Measurements from ENCODE around the gene MAPK11.

Gene MAPK11

DNA sequence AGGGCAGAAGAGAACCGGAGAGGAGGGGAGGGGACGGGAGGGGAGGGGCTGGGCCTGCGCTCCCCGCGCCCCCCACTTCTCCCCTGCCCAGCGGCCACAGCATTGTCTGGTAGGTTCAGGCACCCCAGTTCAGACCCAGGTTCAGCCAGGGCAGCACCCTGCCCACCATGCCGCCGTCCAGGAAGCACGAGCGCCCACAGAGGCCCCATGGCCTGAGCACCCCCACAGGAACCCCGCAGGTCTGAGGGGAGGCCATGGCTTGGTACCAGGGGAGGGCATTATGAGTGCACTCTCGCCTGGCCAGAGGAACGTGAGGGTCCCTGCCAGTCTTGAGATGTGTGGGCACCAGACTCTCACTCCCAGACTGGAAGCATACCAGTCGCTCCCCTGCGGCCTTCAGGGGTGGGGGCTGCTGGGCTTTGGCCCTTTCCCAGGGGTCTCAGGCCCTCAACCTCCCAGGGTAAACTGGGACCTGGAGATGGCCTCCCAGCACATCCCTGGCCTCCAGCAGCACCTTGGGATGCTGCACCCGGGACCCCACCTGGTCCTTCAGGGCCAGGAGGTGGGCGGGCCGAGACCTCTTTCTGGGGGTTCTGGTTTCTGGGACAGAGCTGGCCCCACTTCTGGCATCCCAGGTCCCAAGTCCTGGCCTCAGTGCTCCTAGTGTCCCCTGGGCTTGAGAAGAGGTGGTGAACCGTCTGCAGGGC, 37.9 kb upstream of the MAPK11 start:
- no peak for DNase-seq

DNA sequence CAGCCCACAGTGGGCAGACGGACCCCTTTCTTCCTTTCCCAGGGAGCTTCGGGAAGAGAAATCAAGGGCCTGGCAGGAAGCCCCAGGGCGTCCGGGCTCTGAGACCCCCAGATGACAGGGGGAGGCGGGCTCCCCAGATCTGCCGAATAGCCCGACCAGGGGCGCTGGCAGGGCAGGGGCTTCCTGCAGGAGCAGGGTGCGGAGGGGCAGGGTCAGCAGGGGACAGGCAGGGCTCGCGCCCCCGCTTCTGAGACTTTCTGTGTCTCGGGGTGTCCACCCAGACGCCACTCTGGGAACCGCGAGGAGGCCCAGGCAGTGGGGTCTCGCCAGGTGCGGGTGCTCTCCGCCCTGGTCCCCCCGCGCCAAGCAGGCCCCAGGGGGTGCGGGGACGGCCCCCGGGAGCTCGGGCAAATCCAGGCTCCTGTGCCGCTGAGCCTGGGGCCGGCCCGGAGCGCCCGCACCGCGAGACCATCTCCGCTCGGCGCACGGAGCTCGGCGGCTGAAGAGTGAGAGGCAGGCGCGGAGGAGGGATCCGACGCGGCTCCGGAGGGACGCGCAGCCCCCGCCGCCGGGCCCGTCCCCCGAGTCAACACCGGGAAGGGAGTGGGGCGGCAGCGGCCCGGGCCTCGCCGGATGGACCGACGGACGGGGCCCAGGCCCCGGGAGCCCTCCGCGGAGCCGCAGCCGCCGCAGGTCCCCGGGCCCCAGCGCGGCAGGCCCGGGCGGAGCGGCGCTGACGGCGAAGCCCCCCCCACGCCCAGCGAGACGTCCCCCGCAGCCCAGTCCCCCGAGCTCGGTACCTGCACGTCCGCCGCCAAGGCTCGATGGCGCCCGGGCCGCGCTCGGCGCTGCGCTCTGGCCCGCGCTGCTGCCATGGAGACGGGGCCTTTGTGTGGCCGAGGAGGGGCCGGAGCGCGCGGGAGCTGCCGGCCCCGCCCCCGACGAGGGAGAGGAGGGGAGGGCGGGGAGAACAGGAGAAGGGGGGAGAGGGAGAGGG, 36.9 kb upstream of the MAPK11 start, which contains the start of gene PLXNB2:
Gene PLXNB2 (minus strand): TSS at position 894 of the 997 bp plus-strand sequence. CDS start 17,062 bp downstream, outside the sequence.
- DNase-seq = peak; percentile 80

DNA sequence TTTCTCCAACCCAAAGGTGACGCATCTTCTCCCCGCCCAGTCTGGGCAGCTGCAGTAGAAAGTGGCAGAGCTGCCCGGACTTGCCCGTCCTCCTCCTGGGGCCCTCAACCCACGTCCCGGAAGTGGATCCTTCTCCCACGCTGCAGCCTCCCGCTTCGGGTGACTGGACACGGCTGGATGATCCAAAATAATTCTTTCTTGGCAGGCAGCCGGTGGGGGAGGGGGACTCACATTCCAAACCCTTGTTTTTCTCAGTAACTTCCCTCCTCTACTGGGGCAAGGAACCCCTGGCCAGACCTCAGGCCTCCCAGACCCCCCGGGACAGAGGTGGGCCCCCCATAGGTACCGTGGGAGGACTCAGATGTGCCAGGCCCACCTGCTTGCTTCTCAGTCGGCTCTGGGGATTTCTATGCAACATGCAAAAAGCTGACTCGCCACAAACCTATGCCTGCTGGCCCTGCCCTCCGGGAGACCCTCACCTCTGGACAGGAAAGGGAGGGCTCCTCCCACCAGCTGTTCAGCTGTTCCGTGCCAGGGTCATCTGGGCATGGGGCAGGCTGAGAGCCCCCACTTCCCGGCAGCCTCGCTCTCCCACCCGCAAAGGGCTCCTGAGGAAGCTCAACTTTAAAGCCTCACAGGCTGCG, 35.9 kb upstream of the MAPK11 start:
- peak; percentile 98 for DNase-seq

DNA sequence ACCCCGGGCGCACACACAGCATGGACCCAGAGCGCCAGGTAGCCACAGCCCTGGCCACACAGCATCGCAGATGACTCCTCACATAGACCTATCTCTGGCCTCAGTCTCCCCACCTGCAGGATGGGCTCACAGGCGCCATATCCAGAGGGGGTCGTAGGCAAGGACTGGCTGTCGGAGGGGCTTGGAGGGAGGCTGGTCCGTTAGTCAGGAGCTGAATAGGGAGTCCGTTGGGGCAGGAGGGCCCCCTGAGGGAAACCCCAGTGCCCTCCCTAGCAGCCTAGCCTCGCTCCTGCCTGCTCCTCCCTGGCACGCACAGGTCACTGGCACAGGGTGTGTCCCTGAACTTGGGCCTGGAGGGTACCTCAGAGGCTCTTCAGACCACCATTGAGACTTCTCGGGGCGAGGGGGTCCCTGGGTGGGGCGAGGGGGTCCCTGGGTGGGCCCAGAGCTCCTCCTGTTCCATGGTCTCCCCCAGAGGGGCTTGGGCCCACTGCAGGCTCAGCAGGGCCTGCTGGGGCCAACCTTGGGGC, 35.3 kb upstream of the MAPK11 start:
- no peak for DNase-seq

DNA sequence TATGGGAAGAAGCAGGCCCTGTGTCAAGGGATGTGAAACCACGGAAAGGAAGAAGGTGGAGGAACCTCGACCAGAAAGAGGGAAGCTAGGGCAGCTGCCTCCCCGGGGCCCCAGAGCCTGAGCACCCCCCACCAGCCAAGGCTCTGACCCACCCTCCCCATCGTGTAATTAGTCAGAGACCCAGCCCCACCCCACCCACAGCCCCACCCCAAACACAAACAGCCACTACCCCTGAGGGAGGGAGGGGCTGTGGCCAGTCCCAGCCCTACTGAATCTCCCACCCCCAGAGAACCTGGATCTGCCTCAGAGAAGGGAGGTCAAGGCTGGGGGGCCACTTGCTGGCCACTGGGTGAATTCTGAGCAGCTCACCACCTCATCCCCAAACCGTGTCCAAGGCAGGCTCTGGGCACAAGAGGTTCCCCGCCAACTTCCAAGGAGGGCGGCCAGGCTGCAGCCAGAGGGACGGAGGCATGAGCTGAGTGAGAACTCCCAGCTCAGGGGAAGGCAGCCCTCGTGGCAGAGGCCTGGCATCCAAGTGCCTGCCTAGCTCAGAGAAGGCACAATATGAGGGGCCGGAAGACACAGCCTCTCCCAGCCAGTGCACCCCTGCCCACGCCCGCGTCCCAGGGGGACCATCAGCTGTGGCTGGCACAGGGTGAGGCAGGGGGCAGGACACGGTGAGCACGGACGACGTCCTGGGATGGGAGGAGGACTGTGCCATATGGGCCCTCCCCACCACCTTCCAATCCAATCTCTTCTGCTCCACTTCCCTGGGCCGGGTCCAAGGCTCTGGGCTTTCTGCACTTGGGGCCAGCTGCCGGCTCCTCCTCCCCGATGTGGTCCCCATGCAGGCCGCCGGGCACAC, 34.6 kb upstream of the MAPK11 start:
- DNase-seq = peak; percentile 42

DNA sequence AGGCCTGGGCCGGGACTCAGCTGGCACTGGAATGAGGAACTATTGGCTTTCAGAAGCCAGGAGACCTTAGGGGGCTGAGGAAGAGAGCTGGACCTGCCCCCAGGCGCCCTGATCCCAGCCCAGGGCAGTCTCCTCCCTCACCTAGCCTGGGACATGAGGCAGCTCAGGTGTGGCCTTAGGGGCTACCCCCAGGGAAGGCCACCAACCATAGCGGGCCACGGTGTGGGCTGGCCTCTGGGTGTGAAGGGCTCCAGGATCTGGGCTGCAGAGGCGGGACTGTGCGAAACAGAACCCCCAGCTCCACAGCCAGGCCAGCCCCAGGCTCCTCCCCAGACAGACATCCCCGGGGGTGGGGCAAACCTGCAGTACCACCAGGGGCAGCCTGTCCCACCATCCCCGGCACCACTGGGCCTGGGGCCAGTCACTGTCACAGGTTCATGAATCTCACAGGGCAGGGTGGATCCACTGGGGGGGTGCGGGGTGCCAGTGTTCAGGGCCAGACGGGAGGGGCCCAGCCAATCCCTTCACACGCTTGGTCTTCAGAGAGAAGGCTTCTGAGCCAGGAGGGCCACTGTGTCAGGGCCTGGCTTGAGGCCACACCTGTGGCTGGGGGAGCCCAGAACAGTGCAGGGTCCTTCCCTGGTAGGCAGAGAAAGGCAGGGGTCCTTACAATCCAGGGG, 33.8 kb upstream of the MAPK11 start:
- DNase-seq = no peak

DNA sequence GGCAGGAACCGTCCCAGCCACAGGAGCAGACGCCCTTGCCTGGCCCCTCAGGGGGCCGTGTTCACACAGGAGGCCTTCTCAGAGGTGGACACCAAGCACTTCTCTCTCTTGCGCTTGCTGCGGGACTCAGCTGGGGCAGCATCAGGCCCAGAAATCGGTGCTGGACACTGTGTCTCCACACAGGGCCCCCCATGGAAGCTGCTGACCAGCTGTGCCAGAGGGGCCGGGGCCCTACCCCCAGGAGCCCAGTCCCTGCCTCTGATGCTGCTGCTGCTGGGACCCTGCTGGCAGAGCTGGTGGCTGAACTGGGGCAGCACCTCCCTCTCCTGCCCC, 33.3 kb upstream of the MAPK11 start:
- DNase-seq = no peak

DNA sequence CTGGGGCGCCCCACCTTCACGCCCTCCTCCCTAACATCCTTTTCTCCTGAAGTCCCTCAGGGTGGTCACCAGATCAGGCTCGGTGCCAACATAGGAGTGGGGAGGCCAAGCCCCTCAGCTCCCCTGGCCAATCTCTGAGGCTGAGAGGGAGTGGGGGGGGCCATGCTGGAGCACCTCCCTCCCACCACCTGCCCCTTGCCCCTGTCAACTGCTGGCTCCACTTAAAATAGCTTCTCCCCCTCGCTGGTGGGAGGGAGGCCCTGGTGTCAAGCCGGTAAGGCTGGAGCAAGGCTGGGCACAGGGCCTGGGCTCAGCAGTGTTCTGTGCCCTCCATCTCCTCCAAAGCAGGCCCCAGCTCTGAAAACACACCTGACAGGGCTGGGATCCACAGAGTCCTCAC, 32.4 kb upstream of the MAPK11 start:
- DNase-seq = no peak

DNA sequence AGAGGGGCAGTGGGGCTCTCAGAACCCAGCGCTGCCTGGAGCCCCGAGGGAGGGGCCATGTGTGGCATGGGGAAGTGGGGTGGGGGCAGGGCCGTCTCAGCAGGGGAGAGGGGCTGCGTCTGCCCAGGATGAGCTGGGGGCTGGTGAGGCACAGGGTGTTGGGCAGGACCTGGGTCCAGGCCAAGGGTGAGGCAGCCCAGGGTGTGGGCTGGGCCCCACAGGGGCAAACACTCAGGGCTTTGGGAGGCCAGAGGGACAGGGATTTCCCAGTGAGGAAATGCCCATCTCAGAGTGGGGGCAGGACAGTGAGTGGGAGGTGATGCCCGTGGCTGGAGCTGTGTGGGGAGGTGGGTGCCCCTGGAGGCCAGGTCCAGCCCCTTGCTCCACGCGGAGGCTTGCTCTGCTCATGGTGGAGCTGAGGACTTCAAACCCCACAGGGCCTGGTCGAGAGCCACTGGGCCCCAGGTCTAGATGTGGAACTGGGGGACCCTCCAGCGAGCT, 31.9 kb upstream of the MAPK11 start:
- peak; percentile 44 for DNase-seq

DNA sequence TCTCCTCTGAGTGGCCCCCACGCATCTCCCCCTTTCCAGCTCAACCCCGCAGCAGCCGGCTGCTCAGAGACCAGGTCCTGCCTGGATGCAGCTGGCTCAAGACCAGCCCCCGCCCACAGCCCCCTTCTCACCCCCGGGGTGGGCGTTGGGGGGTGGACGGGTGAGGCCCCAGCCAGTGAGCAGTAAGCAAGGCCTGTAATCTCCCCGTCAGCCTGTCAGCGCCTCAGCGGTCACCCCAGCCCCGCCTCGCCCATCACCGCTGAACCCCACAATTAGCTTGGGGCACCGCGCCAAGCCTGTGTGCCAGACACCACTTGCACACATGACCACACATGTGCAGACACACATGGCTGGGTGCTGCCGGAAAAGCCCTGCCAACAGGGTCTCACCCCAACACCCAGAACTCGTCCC, 31.4 kb upstream of the MAPK11 start:
- DNase-seq = no peak

DNA sequence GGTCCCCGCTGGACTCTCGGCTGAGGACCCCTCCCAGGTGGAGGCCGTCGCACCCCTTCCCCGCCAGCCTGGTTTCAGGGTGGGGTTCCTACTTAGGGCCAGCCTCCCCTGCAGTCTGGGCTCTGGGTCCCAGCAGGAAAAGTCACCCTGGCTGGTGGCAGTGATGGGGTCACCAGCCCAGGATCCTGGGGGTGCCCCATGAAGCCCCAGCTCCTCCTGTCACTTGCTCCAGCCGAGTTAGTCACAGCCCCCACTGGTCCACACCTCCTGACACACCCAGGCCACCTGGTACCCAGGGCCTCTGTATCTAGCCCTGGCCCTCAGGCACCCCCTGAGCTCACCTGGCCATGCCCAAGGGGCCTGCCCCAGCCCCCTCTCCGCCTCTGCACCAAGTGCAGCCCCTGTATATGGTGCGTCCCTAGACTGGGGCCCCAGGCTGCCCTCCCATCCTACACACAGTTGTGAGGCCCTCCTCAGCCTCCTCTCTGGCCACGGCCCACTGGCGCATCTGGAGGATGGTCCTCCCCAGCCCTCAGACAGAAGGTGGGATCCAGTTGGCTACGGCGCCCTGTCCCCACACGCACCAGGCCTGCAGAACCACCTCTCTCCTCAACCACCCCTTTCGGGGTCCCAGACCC, 30.6 kb upstream of the MAPK11 start:
- DNase-seq = no peak

DNA sequence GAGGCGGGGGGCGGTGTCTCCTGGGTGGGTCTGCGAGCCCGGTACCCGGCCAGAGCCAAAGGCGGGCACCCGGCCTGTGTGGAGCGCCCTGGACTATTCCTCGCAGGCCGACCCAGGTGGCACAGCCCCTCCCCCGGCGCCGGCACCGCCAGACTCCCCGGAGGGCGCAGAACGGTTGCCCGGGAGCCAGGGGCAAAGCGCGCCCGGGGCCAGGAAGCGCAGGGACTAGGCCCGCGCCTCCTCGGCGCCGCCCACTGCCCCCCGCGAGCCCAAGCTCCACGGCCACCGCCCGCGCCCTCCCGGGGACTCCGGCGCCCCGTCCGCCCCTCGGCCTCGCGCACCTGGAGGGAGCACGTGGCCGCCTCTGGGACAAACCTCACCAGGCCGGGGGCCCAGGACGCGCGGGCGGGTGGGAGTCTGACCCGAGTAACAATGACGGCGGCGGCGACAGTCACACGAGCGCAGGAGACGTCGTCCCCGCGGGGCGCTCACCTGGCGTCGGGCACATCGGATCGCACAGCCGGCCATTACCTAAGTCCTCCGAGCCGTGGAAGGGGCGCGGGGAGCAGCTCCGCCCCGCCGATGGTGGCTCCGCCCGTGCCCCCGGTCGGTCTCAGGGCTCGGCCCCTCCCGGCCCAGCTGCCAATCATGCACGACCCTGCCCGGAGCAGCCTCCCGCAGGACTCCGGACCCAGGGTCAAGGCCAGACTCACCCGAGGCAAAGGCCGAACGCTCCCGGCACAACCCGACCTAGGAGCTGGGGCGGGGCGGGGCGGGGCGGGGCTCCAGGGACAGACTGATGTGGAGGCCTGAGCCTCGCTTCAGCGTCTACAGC, 29.8 kb upstream of the MAPK11 start:
- DNase-seq = no peak

DNA sequence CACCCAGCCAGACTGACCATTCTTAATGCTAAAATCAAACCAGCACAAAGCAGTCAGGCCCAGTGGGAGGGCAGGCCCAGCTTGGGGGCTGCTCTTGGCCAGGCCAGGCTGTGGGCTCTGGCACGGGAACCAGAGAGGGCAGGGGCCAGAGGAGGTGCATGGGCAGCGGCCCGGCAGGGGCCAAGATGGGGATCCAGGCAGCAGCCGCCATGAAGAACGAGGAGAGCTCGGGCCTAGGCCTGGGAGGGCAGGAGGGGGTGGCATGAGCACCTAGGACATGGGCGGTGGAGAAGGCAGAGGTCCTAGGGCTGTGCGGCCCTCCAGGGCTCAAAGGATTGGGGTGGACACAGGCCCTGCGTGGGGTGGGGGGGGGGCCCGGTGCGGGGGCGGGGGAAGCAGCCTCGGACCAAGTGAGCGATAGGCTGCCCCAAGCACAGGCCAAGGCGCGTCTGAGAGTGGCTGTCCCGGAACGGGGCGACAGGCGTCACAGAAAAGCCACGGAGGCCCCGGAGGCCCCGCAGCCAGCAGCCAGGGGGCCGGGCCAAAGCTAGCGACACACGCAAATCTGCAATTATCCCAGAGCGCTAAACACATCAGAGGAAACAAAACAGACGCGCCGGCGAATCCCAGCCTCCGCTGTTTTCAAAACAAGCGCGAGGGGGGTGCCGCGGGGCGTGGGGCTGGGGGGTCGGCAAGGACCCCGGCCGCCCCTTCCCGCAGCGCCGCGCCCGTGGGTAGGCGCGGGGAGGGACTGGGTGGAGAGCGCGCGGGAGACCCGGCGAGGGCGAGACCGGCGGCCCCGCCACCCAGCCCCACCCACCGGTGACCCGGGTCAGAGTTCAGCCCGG, 29.0 kb upstream of the MAPK11 start:
- no peak for DNase-seq

DNA sequence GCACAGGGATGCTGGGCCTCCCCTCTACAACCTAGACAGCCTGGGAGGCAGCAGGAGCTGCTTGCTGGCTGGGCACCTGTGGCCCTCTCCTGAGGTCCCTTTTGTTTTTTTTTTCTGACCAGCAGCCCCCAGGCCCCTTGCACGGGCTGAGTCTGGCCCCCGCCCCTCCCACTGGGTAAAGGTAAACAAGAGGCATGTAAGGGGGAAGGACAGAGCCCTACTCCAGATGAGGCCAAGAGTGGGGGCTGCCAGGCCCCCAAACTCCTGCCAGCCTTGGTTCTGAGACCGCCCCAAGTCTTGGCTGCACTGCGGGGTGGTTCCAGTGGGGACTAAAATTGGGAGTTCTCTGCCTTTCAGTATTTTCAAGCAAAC, 28.1 kb upstream of the MAPK11 start:
- no peak for DNase-seq

DNA sequence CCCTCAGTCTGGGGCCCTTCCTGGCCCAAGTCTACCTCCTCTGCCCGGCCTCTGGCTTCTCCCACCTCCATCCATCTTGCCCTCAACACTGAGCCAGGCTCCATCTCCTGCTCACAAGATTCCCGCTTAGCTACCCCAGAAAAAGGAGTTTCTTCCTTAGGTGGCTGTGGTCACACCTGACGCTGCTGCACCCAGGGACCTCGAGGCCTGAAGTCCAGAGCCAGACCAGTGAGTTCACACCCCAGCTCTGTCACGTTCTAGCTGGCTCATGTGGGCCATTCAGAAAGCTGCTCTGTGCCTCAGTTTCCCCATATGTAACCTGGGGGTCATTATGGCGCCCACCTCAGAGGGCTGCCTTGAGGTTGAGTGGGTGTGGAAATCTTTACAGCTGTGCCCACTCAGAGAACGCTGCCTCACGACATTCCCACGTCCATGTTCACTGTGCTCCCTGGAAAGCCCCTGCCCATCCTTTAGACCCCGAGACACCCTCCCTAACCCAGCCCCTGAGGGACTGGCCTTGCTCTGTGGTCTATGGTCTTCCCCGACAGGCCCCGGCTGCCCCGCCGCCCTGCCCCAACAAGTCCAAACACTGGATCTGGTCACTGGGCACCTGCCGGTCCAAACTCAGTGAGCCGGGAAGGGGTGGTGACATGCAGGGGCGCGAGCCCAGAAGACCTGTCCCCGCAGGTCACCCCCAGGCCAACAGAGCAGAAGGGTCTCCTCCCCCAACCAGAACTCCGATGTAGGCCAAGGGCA, 27.5 kb upstream of the MAPK11 start:
- DNase-seq = no peak

DNA sequence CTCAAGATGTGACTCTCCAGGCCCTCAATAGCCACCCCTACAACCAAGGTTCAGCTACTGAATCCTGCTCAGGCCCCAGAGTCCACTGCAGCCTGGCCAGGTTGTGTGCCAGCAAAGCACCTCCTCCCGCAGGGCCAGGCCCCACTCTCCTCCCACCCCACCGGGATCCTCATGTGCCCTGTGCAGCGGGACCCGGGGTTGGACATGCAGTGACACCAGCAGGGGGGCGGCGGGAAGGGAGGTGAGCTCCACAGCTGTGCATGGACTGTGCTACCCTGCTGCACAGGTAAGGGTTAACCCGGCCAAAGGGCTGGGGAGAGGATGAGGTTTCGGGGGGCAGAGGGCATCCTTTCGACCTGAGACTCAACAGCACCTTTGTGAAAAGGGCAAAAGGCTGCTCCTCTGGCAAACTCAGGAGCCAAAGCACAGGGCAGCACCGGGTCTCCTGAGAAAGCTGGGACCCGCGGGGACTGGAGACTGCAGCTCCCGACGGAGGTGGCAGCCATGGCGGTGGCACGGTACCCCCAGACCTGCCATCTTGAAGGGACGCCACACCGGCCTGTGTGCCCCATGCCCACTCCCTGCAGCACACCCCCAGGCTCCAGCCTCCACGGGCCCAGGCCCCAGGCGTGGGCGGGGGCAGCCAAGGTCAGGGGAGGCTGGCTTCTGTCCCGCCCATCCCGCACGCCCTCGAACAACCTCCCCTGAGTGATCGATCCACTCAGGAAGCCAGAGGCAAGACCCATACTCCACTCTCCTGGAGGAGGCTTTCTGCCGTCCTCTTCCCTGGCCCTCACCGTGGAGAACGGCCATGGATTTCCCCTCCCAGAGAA, 26.7 kb upstream of the MAPK11 start:
- DNase-seq = no peak

DNA sequence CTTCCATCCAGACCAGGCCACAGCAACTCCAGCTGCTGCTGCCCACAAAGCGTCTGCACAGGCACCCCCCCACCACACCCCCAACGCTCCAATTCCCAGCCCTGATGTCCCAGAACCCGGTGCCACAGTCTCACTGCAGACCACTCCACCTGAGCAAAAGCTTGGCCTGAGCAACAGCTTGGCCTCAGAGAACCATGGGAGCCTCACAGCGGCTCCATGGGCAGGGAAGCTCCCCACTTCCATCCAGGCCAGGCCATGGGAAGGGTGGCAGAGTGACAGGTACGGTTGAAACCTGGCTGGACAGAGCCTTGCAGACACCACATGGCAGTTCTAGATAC, 24.1 kb upstream of the MAPK11 start:
- no peak for DNase-seq
